HepG2 (cell line): ENCODE measurements around the gene U2AF1L4. TPM values are rescaled to one million over a fixed set of nuclear protein-coding genes. Genes with fewer than 3 reads are reported as not detected.

Experiments used
- CCDC6 ChIP-seq: sonication (generic); formaldehyde crosslinking; IDR thresholded peaks from 2 replicates; pipeline ENCODE4 v1.8.1; 2022; ENCODE audit warnings: mild to moderate bottlenecking, missing genetic modification reagents, moderate library complexity
- CEBPB ChIP-seq: IDR thresholded peaks from 2 replicates; pipeline ENCODE4 v1.6.1; 2011; ENCODE audit warnings: low read depth, low read length, improper control_type of control experiment, borderline replicate concordance
- FOXK1 ChIP-seq: sonication (generic); formaldehyde crosslinking; IDR thresholded peaks from 2 replicates; pipeline ENCODE4 v1.4.0; 2020; ENCODE audit warnings: low read depth, missing genetic modification reagents, borderline replicate concordance
- GATAD2A ChIP-seq: IDR thresholded peaks from 2 replicates; pipeline ENCODE4 v1.6.1; 2016
- GPN1 ChIP-seq: sonication (generic); formaldehyde crosslinking; IDR thresholded peaks from 2 replicates; pipeline ENCODE4 v1.5.1; 2020; ENCODE audit warnings: missing genetic modification reagents, borderline replicate concordance
- HDAC2 ChIP-seq: sonication (generic); formaldehyde crosslinking; IDR thresholded peaks from 2 replicates; pipeline ENCODE4 v1.4.0; 2020; ENCODE audit warnings: missing genetic modification reagents
- KDM4B ChIP-seq: sonication (generic); formaldehyde crosslinking; IDR thresholded peaks from 2 replicates; pipeline ENCODE4 v1.4.0; 2020; ENCODE audit warnings: missing genetic modification reagents
- MZF1 ChIP-seq: sonication (generic); formaldehyde crosslinking; IDR thresholded peaks from 2 replicates; pipeline ENCODE4 v1.8.1; 2023; ENCODE audit warnings: mild to moderate bottlenecking, missing genetic modification reagents, borderline replicate concordance
- NBN ChIP-seq: fragments of 450-650 bp; conservative IDR thresholded peaks from 2 replicates; pipeline ENCODE4 v1.6.1; 2017
- NFE2L2 ChIP-seq: fragments of 150-350 bp; IDR thresholded peaks from 2 replicates; pipeline ENCODE4 v1.6.1; 2014; ENCODE audit warnings: low read length
- NFKB2 ChIP-seq: sonication (generic); formaldehyde crosslinking; IDR thresholded peaks from 2 replicates; pipeline ENCODE4 v1.4.0; 2020; ENCODE audit warnings: missing genetic modification reagents, borderline replicate concordance
- SIN3A ChIP-seq: IDR thresholded peaks from 2 replicates; pipeline ENCODE4 v1.6.1; 2011; ENCODE audit warnings: low read depth, mild to moderate bottlenecking, control low read depth, low read length, borderline replicate concordance
- TCF12 ChIP-seq, 2 experiments: fragments of 450-650 bp in 1 of 2; sonication (generic) in 1 of 2; formaldehyde crosslinking in 1 of 2; IDR thresholded peaks; 2 replicates each; pipeline versions ENCODE4 v1.6.1 to v1.8.0; 2017 to 2022; ENCODE audit warnings: antibody characterized with exemption in 1 of 2, mild to moderate bottlenecking in 1 of 2, missing genetic modification reagents in 1 of 2, moderate library complexity in 1 of 2
- WIZ ChIP-seq: sonication (generic); formaldehyde crosslinking; IDR thresholded peaks from 2 replicates; pipeline ENCODE4 v1.5.1; 2020; ENCODE audit warnings: mild to moderate bottlenecking, missing genetic modification reagents
- ZBTB40 ChIP-seq, 2 experiments: fragments of 450-650 bp in 1 of 2; sonication (generic) in 1 of 2; formaldehyde crosslinking in 1 of 2; IDR thresholded peaks; 2 replicates each; pipeline versions ENCODE4 v1.6.1 to v1.8.0; 2016 to 2022; ENCODE audit warnings: antibody characterized with exemption in 1 of 2, mild to moderate bottlenecking in 1 of 2, missing genetic modification reagents in 1 of 2
- ZGPAT ChIP-seq: IDR thresholded peaks from 2 replicates; pipeline ENCODE4 v1.6.1; 2016; ENCODE audit warnings: mild to moderate bottlenecking
- ZNF580 ChIP-seq: IDR thresholded peaks from 2 replicates; pipeline ENCODE4 v1.6.1; 2016; ENCODE audit warnings: low read depth, borderline replicate concordance
- ZNF660 ChIP-seq: sonication (generic); formaldehyde crosslinking; IDR thresholded peaks from 2 replicates; pipeline ENCODE4 v1.5.1; 2020; ENCODE audit warnings: mild to moderate bottlenecking, low read depth, missing genetic modification reagents, borderline replicate concordance
- polyA plus RNA-seq, 8 experiments: library from polyadenylated mRNA; depleted of rRNA in 3 of 8; stranded (reverse) in 7 of 8; unstranded in 1 of 8; fragments of >200 nt; fragmentation: Illumina TruSeq in 4 of 8; extraction: Trizol in 4 of 8; gene quantifications; 2 replicates each; pipeline versions ENCODE4 v1.2.1 to v1.2.3, GENCODE V29; 2011 to 2016; ENCODE audit warnings: low read depth in 4 of 8, missing spikeins in 1 of 8, mixed read lengths in 1 of 8; ENCODE audit not compliant: insufficient read depth in 1 of 8
- total RNA-seq, 5 experiments: library from RNA; depleted of rRNA; stranded (reverse); fragments of >200 nt; fragmentation: Illumina TruSeq; extraction: Trizol; gene quantifications; 2 replicates each; pipeline ENCODE4 v1.2.3, GENCODE V29; 2016; ENCODE audit warnings: low read depth in 1 of 5

U2AF1L4 gene
- total and polyA plus RNA-seq, 2 of the 13 experiments (the other 11 are each of a cell fraction or from before 2014, with no cell fraction given), result 7.9 to 15.4 TPM

- TF ChIP-seq ZGPAT (CRISPR knock-in tag), result no peak; the same call in 1 of the 2 replicates
- no peak for TF ChIP-seq GPN1 (CRISPR knock-in tag)
- TF ChIP-seq CCDC6 (CRISPR knock-in tag), result no peak
- TF ChIP-seq TCF12 (IDR thresholded peaks at IDR 0.05), result no peak
- TF ChIP-seq TCF12 (CRISPR knock-in tag; IDR thresholded peaks at IDR 0.05), result no peak
- TF ChIP-seq HDAC2 (CRISPR knock-in tag), result no peak
- TF ChIP-seq MZF1 (CRISPR knock-in tag), result no peak
- TF ChIP-seq NFE2L2, result no peak
- peak; percentile 26; the same call in 1 of the 2 replicates for TF ChIP-seq FOXK1 (CRISPR knock-in tag)
- TF ChIP-seq NFKB2 (CRISPR knock-in tag), result no peak
- TF ChIP-seq WIZ (CRISPR knock-in tag), result no peak
- TF ChIP-seq SIN3A, result peak; percentile 83
- TF ChIP-seq GATAD2A, result no peak
- TF ChIP-seq ZBTB40 (IDR thresholded peaks at IDR 0.05), result 0 out of 2 replicates have a peak, but pooled peaks have one; percentile 12
- TF ChIP-seq ZBTB40 (CRISPR knock-in tag; IDR thresholded peaks at IDR 0.05), result no peak
- TF ChIP-seq ZNF580 (CRISPR knock-in tag), result no peak
- TF ChIP-seq CEBPB, result peak; percentile 67
- no peak for TF ChIP-seq ZNF660
- no peak for TF ChIP-seq NBN
- no peak for TF ChIP-seq KDM4B
Measured at GRCh38 chr19:35745328-35746086, at the start of gene U2AF1L4, which contains the start of gene PSENEN (continued).
